NB4 (cell line): ENCODE measurements around the gene P2RX5.

ENCODE experiments used
- DNase-seq: peaks from one replicate; pipeline ENCODE4 v3.0.0; 2010; ENCODE audit warnings: low read depth
- H3K4me3 ChIP-seq: one replicate; pipeline ENCODE4 v1.5.1; 2011; ENCODE audit warnings: mild to moderate bottlenecking, low read depth, low read length, moderate library complexity
- MYC ChIP-seq: IDR thresholded peaks from 2 replicates; pipeline ENCODE4 v1.6.1; 2011; ENCODE audit warnings: low read depth, low read length
- POLR2A ChIP-seq: IDR thresholded peaks from 2 replicates; pipeline ENCODE4 v1.6.1; 2011; ENCODE audit warnings: mild to moderate bottlenecking; ENCODE audit not compliant: insufficient read length; ENCODE audit errors: extremely low read depth
- TF ChIP-seq, protein P1 (sequence below): IDR thresholded peaks from 2 replicates; pipeline ENCODE4 v1.6.1; 2011; ENCODE audit warnings: low read depth, low read length
- TF ChIP-seq, protein P2 (sequence below): IDR thresholded peaks from one replicate; pipeline ENCODE4 v1.5.1; 2012; ENCODE audit warnings: low read depth, low read length

P2RX5 gene

DNA sequence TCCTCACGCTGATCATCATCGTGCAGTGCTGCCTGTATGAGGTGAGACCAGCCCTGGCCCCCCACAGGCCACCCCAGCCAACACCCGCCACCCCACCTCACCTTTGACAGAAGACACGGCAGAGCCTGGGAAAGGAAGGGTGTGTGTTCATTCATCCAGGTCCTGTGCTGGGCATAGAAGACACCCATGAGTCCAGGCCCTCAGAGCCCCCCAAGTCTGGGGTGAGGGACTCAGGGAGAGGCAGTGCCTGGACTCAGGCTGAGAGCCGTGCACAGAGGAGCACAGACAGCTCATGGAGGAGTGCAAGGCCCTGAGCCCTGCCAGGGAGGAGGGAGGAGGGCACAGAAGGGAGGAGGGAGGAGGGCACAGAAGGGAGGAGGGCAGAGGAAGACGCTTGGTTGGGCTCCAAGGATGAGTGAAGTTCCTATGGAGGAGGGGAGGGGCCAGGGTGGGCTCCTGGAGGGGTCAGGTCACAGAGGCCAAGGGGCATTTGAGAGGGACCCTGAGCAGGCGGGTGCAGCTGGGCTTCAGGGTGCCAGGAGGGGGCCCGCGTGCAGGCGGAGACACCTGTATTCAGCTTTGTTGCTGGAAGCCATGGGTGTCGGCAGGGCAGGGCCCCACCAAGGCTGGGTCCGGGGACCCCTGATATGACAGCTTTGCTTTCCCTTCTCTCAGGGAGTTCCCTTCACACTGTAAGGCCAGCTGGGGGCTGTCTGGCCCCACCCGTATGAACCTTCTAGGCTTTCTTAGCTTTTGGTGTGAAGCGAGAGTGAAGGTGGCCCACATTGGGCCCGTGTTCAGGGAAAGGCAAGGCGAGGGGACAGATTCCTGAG, 39.0 kb downstream of the P2RX5 start:
- TF ChIP-seq MYC (no peak), POLR2A (no peak)
- TF ChIP-seq, protein P1, sequence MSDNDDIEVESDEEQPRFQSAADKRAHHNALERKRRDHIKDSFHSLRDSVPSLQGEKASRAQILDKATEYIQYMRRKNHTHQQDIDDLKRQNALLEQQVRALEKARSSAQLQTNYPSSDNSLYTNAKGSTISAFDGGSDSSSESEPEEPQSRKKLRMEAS: no peak
- TF ChIP-seq, protein P2, sequence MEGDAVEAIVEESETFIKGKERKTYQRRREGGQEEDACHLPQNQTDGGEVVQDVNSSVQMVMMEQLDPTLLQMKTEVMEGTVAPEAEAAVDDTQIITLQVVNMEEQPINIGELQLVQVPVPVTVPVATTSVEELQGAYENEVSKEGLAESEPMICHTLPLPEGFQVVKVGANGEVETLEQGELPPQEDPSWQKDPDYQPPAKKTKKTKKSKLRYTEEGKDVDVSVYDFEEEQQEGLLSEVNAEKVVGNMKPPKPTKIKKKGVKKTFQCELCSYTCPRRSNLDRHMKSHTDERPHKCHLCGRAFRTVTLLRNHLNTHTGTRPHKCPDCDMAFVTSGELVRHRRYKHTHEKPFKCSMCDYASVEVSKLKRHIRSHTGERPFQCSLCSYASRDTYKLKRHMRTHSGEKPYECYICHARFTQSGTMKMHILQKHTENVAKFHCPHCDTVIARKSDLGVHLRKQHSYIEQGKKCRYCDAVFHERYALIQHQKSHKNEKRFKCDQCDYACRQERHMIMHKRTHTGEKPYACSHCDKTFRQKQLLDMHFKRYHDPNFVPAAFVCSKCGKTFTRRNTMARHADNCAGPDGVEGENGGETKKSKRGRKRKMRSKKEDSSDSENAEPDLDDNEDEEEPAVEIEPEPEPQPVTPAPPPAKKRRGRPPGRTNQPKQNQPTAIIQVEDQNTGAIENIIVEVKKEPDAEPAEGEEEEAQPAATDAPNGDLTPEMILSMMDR: no peak
- H3K4me3 ChIP-seq: no peak overlapping the region
- no peak for DNase-seq

DNA sequence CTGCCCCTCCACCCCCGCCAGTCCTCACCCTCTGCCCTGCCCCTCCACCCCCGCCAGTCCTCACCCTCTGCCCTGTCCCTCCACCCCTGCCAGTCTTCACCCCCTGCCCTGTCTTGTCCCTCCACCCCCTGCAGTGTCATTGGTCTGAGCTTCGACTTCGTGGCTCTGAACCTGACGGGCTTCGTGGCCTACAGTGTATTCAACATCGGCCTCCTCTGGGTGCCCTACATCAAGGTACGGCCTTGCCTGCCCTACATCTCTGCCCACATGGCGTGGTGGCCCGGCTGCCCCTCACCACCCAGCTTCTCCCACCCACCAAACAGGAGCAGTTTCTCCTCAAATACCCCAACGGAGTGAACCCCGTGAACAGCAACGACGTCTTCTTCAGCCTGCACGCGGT, 39.6 kb downstream of the P2RX5 start:
- TF ChIP-seq, protein P2: no peak
- TF ChIP-seq MYC (no peak), POLR2A (no peak)
- TF ChIP-seq, protein P1: no peak
- no peak for DNase-seq
- H3K4me3 ChIP-seq: no peak overlapping the region

DNA sequence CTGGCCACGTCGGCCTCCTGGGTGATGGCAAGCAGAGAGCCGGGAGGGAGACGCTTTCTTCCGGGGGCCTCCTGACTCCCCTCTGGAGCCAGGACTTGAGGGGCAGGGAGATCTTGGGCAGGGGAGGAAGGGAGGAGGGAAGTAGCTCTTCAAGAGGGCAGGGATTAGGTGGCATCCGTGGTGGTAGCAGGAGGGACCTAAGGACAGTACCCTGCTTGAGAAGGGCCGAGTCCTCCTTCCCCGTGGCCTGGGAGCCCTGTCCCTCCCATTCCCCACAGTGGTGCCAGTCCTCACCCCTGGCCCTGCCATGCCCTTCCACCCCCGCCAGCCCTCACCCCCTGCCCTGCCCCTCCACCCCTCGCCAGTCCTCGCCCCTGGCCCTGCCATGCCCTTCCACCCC, 40.2 kb downstream of the P2RX5 start:
- no peak for TF ChIP-seq POLR2A
- no peak for TF ChIP-seq MYC
- no peak overlapping the region for H3K4me3 ChIP-seq
- no peak for DNase-seq

DNA sequence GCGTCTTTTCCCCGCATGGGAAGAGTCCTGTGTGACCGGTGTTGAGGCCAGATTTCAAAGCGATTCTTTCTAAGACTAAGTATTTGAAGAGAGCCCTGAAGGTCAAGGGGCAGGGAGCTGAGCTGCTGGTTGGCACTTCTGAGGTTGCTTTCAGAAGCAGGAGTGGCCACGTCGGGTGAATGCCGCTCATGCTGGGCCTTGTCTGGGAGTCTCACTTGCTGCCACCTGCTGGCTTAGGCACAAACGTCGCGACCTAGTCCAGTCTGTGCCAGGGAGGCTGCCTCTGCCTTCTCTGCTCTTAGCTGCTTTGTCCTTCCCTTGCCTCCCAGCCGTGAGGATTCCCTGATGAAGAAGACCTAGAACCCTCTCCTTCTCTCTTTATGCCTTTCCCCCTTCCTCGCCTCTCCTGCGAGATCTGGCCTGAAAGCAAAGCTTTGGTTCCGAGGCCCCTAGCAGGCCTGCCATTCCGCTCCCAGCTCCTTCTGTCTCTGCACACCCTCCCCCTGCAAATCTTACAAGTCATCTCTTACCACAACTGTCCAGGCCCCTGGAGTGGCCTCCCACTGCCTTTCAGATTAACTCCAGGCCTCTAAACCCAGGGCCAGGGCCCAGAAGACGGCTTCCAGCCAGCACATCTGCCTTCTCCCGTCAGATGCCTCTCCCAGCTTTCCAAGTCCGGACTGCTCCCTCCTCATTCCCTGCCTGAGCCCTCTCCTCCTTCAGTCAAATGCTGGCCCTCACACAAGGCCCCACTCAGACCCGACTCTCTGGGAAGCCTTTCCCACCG, 48.0 kb downstream of the P2RX5 start:
- no peak for TF ChIP-seq MYC
- TF ChIP-seq, protein P2: peak; percentile 47
- peak; percentile 57 for DNase-seq
- H3K4me3 ChIP-seq: no peak overlapping the region

DNA sequence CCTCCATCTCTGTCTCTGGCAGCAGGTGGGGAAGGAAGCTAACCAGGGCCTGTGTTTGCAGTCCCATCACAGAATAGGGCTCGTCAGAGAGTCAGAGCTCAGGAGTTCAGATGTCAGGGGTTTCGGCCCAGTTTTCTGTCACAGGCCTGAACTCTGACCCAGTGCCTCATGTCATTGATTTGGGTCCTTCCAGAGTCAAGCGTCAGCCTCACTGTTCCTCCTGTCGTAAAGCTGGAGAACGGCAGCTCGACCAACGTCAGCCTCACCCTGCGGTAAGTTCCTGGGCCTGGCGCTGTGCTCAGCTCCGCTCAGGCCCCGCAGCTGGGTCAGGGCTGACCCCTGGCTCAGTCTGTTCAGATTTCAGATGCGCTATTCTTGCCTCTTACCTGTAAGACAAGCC, 48.7 kb downstream of the P2RX5 start:
- H3K4me3 ChIP-seq: no peak overlapping the region
- no peak for DNase-seq
- TF ChIP-seq, protein P1: no peak
- TF ChIP-seq POLR2A (no peak), MYC (no peak)
- TF ChIP-seq, protein P2: no peak

DNA sequence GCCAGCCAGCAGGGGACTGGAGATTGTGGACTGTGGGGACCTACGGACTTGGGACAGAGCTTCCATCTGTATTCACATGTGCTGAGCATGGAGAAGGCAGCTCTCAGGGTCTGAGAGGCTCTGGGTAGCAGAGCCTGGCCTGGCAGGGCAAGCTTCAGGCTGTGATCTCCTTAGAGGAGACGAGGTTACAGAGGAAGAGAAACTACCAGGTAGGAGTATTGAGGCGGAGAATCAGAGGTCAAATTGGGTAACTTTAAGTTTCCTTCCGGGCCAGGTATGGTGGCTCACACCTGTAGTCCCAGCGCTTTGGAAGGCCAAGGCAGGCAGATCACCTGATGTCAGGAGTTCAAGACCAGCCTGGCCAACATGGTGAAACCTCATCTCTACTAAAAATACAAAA, 50.6 kb downstream of the P2RX5 start:
- TF ChIP-seq, protein P2: no peak
- TF ChIP-seq, protein P1: no peak
- TF ChIP-seq POLR2A (no peak), MYC (no peak)
- no peak overlapping the region for H3K4me3 ChIP-seq
- no peak for DNase-seq
